Fibroblast of skin of right quadriceps (primary cell): ENCODE measurements around the gene ARHGAP23.

Experiments
- DNase-seq: peaks from one replicate; pipeline ENCODE4 v3.0.0-alpha.2; 2013

ARHGAP23 gene

DNA sequence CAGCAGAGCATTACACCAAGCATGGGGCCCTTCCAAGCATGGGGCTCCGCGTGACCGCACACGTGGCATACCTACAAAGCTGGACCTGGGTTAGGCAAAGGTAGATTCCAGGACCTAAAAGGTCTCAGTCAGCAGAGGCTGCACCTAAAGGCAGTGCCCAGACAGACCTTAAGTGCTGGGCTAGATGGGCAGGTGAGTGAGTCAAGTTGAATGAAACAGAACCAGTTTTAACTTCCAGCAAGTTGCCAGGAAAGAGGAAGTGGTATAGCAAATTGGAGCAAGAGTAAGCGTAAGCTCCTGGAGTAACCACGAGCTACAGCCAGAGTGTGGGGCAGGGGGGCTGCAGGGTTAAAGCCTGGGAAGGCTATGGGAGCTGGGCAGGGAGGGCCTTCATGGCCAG is 128.0 kb downstream of the ARHGAP23 start:
- DNase-seq: no peak

DNA sequence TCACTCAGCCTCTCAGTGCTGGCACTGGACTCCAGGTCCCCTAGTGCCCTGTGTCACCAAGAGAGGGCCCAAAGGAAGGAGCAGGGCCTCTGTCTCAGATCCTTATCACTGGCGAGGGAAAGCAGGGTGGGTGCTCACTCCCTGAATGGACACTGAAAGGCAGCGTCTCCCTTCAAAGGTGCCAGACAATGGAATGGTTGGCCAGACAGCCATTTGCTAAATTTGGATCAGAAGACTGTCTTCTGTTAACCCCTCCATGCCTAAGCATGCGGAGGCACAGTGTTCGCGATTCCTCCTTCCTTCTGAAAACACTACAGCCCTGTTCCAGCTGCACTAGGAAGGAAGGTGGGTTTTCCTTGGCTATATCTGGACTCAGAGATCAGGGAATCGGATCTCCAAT is 129.1 kb downstream of the ARHGAP23 start:
- no peak for DNase-seq

DNA sequence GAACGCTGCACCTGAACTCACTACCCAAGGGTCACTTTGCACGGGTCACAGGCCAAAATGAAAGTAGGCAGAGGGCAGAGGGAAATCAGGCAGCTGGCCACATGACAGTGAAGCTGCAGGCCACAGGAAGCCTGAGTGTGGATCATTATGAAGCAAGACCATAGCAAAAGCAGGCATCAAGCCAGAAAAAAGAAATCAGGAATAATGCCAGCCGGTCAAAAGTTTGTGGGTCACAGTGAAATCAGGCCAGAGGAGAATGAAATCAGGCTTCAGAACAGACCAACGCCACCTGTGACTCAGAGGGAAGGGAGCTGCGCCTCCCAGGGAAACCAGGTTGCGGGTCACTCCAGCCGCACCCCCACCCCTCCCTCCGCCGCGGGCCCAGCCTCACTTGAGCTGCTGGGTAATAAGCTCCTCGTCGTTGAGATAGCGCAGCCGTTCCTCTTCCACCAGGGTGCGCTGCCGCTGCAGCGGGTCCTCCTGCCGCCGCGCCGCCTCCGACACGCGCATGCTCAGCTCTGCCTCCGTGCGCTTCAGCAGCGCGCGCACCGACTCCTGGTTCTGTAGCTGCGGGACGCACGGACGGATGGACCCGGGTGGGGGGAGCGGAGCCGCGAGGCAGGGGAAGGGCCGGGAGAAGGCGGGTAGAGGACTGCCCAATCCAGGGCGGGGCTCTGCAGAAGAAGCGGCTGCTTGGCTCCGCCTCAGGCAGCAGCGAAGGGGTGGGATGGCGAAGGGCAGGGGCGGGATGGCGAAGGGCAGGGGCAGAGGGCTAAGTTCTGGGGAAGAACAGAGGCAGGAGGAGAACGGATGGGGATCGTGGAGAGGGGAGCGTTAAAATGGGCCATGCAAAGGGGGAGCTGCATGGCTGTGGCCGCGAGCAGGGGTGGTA is 129.8 kb downstream of the ARHGAP23 start:
- DNase-seq: peak; percentile 85

DNA sequence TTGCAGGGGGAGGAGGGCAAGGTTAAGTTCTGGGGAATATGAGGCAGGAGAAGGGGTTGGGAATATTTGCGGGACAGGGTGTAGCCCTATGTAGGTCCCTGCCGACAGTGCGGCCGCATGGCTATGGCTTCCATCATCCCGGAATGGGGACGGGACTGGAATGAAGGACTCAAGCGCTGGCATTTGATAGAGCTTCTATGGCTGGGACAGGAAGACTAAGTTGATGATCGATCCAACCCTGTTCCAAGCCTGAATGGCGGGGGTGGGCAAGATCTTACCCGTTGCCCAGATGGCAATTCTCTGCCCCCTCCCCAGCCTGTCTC is 130.4 kb downstream of the ARHGAP23 start:
- DNase-seq: no peak

DNA sequence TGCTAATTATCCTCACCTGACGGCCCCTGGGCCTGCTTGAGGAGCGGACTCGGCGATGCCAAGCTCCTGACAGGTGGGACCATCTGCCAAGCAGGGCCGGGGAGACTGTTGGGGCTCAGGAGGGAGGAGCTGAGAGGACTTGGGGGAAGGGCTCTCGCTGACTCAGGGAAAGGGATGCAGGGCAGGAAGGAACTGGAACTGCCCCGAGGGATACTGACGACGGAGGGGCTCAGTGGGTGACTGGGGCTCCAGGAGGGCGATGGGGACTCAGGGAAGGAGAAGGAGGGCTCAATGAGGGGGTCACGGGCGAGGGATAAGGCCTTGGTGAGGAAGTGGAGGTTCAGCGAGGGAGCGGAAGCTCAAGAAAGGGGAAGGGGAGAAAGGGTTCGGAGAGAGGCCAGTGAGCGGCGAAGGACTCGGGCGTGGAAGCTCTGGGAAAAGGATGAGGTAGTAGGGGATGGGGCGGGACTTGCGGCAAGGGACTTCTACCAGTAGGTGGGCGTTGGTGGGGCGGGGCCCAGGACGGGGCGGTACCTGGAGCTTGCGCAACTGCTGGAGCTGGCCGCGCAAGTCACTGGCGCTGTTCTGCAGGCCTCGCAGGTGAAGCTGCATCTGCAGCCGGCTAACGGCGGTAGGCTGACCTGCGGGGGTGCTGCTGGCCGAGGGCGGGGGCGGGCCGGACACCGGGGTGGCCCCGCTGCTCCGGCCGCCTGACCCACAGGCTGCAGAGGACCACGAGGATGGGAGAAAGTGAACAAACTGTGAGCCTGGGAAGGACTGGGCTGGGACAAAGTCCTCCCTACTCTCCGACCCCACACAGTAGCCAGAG is 131.0 kb downstream of the ARHGAP23 start:
- DNase-seq: peak; percentile 49

DNA sequence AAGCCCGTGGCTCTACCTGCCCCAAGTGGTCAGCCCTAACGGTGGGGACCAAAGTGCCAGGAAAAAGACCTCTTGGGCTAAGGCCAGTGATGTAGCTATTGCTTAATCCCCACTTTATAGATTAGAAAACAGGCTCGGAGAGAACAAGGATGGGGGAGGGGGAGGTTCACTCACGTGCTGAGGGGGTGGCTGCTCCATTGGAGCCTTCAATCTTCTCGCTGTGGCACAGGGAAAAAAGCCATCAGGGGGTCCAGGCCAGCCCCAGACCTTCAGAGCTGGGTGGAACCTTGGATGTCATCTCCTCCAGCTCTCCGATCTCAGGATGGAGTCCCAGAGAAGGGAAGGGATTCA is 131.6 kb downstream of the ARHGAP23 start:
- DNase-seq: no peak

DNA sequence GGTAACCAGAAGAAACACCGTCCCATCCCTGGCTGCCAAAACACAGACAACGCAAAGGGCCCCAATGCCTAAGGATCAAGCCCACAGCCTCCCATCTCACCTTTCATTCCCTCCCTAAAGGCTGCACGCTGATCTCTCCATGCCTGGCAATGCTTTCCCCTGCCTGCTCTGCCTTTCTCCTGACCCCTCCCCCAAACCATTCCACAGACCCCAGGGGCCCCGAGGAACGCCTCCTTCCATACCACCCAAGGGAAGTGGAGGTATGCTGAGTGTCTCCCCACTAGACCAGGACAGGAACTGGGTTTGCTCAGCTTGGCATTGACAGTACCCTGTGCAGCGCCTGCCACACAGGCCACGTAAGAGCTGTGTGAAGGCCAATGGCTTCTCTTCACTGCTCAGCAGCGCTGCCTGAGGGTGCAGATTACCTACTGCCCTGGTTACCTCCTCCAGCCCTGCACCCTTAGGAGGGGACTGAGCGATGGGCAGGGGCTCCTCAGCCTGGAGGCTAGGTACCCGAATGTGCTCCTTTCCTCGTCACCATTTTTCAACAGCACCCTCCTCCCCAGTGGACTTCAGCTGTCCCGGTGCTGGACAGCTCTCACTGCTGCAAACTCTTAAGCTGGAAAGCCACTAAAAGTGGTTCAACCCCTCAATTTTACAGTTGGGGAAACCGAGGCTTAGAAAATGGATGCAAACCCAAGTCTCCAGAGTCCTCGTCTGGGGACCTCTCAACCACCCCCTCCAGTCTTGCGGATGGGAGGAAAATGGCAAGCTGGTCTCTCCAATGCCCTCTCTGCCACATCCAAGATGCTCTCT is 132.4 kb downstream of the ARHGAP23 start:
- peak; percentile 9 for DNase-seq

DNA sequence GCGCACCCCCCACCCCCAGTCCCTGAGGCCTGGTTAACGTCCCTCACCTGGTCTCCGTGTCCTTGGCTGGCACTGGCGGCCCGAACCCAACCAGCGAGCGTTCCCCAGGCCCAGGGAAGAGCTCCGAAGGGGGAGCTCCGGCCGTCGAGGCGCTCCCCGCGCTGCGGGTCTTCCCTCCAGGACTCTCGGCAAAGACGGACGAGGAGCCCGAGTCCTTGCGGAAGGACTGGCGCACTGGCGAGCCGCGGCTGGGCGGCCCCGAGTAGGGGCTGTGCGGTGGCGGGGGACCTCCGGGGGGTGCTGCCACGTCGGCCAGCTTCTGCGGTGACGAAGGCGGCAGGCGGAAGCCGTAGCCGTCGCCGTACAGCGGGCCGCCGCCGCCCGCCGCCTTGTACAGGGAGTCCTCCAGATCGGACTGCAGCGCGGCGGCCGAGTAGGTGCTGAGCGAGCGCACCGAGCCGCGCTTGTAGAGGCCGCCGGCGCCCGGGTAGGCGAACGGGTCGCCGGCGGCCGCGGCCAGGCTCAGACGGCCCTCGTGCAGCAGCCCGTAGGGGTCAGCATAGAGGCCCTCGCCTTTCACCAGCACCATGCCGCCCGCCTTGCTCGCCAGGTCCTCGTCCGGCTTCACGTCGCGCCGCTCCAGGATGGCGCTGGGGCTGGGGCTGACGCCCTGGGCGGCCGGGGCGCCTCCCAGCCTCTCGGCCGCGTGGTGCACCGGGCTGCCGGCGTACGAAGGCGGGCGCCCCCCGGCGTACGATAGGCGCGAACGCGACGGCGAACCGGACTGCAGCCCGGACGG is 133.4 kb downstream of the ARHGAP23 start:
- no peak for DNase-seq
